Type B pancreatic cell (in vitro differentiated cells): ENCODE data around the gene PSMD14. TPM values are rescaled to one million over a fixed set of nuclear protein-coding genes. Genes with fewer than 3 reads are reported as not detected.

Source experiments
- DNase-seq: peaks from one replicate; pipeline ENCODE4 v3.0.0; 2021; ENCODE audit warnings: mixed read lengths; ENCODE audit not compliant: unreplicated experiment; ENCODE audit errors: extremely low spot score
- H3K27ac Mint-ChIP-seq: 2 replicates; pipeline ENCODE4 v1.8.0; 2021; ENCODE audit warnings: mild to moderate bottlenecking, mixed read lengths
- H3K27me3 Mint-ChIP-seq: 2 replicates; pipeline ENCODE4 v1.8.0; 2021; ENCODE audit warnings: mixed read lengths
- H3K36me3 Mint-ChIP-seq: 2 replicates; pipeline ENCODE4 v1.8.0; 2021; ENCODE audit warnings: mixed read lengths
- H3K4me1 Mint-ChIP-seq: one replicate; pipeline ENCODE4 v1.8.0; 2021; ENCODE audit warnings: mixed read lengths; ENCODE audit not compliant: unreplicated experiment
- H3K4me3 Mint-ChIP-seq: 2 replicates; pipeline ENCODE4 v1.8.0; 2021; ENCODE audit warnings: mild to moderate bottlenecking, mixed read lengths
- H3K9me3 Mint-ChIP-seq: 2 replicates; pipeline ENCODE4 v1.8.0; 2021; ENCODE audit warnings: mixed read lengths
- total RNA-seq: library from RNA; stranded (reverse); gene quantifications from 2 replicates; pipeline ENCODE4 v1.2.1, GENCODE V29; 2021; ENCODE audit warnings: low replicate concordance
- TF ChIP-seq, protein P1 (sequence below): fragments of 200-600 bp; sonication (generic); conservative IDR thresholded peaks from 2 replicates; pipeline ENCODE4 v1.5.0; 2021; ENCODE audit warnings: antibody characterized with exemption, mild to moderate bottlenecking

Gene PSMD14
- total RNA-seq, 1 donor from 2014 or later, result 52.5 TPM

- DNase-seq, result no peak
- no peaks in the 10 kb centered on the region for H3K27me3 Mint-ChIP-seq
- H3K36me3 Mint-ChIP-seq, result peaks cover 18% of the 10 kb centered on the region
- no peaks in the 10 kb centered on the region for H3K9me3 Mint-ChIP-seq
- no peak overlapping the region for H3K27ac Mint-ChIP-seq
- TF ChIP-seq, protein P1, sequence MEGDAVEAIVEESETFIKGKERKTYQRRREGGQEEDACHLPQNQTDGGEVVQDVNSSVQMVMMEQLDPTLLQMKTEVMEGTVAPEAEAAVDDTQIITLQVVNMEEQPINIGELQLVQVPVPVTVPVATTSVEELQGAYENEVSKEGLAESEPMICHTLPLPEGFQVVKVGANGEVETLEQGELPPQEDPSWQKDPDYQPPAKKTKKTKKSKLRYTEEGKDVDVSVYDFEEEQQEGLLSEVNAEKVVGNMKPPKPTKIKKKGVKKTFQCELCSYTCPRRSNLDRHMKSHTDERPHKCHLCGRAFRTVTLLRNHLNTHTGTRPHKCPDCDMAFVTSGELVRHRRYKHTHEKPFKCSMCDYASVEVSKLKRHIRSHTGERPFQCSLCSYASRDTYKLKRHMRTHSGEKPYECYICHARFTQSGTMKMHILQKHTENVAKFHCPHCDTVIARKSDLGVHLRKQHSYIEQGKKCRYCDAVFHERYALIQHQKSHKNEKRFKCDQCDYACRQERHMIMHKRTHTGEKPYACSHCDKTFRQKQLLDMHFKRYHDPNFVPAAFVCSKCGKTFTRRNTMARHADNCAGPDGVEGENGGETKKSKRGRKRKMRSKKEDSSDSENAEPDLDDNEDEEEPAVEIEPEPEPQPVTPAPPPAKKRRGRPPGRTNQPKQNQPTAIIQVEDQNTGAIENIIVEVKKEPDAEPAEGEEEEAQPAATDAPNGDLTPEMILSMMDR, result no peak
- H3K4me1 Mint-ChIP-seq, result no peaks in the 10 kb centered on the region
- H3K4me3 Mint-ChIP-seq, result no peak overlapping the region
These were observed 80.0 kb downstream of the PSMD14 start for GRCh38 chr2:161388146-161388779.

DNA sequence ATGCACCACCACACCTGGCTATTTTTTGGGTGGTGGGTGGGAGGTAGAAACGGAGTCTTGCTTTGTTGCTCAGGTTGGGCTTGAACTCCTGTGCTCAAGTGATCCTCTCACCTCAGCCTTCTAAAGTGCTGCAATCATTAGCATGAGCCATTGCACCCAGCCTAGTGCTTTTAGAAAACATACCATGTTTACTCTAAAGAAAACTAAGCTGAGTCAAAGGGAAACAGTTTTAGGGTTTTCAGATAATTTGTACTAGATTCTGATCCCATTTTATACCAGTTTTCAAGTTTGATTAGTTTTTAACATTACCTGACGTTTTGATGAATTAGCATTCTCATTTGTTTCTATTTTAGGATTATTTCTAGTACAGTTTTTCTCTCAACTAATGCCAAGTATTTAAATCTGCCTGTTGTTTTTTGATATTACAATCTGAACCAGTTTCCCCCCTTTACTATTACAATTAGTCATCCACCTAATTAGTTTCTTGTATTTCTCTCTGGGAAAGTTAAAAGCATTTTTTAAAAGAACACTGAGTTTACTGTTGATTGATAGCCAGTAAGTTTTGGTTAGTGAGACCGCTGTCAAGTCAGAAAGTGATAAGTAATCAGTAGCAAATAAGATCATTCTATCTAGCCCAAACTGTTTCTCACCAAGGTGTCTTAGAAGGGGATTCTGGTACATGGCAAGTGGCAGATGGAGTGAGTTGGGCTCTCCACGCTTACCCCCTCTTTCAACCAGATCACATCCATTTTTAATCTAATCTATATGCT is 83.7 kb downstream of the PSMD14 start:
- TF ChIP-seq, protein P1, result no peak
- no peak for DNase-seq
- no peaks in the 10 kb centered on the region for H3K27me3 Mint-ChIP-seq
- H3K4me3 Mint-ChIP-seq, result no peak overlapping the region
- peaks cover 33% of the 10 kb centered on the region for H3K36me3 Mint-ChIP-seq
- H3K27ac Mint-ChIP-seq, result no peak overlapping the region
- no peaks in the 10 kb centered on the region for H3K4me1 Mint-ChIP-seq
- H3K9me3 Mint-ChIP-seq, result no peaks in the 10 kb centered on the region

DNA sequence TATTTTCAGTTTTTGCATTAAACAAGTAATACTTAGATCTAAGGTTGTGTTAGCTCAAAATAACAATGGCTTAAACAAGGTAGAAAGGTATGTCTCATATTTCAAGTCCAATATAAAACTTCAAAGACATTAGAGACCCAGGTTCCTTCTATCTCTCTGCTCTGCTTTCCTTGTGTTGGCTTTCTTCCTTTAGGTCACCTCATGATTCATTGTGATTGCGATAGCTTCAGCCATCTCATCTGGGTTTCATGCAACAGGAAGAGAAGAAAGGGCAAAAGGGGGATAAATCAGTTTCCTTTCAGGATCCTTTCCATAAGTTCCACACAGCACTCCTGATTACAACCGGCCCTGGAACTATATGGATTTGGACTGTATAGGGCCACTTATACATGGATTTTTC is 91.9 kb downstream of the PSMD14 start:
- H3K4me3 Mint-ChIP-seq, result no peak overlapping the region
- no peak overlapping the region for H3K27ac Mint-ChIP-seq
- H3K36me3 Mint-ChIP-seq, result peaks cover 33% of the 10 kb centered on the region
- TF ChIP-seq, protein P1, result no peak
- DNase-seq, result no peak
- H3K9me3 Mint-ChIP-seq, result no peaks in the 10 kb centered on the region
- no peaks in the 10 kb centered on the region for H3K27me3 Mint-ChIP-seq
- H3K4me1 Mint-ChIP-seq, result no peaks in the 10 kb centered on the region

DNA sequence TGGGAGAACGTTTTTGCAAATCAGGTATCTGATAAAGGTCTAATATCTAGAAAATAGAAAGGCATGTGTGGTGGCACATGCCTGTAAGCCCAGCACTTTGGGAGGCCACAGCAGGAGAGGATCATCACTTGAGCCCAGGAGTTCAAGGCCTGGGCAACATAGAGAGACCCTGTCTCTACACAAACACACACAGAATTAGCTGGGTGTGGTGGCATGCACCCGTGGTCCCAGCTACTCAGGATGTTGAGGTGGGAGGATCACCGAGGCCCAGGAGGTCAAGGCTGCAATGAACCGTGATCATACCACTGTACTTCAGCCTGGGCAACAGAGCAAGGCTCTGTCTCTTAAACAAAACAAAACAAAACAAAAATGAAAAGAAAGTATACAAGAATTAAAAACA is 94.1 kb downstream of the PSMD14 start:
- H3K27me3 Mint-ChIP-seq, result no peaks in the 10 kb centered on the region
- H3K4me1 Mint-ChIP-seq, result no peaks in the 10 kb centered on the region
- peaks cover 20% of the 10 kb centered on the region for H3K36me3 Mint-ChIP-seq
- no peak overlapping the region for H3K27ac Mint-ChIP-seq
- DNase-seq, result no peak
- TF ChIP-seq, protein P1, result no peak
- H3K4me3 Mint-ChIP-seq, result no peak overlapping the region
- no peaks in the 10 kb centered on the region for H3K9me3 Mint-ChIP-seq

DNA sequence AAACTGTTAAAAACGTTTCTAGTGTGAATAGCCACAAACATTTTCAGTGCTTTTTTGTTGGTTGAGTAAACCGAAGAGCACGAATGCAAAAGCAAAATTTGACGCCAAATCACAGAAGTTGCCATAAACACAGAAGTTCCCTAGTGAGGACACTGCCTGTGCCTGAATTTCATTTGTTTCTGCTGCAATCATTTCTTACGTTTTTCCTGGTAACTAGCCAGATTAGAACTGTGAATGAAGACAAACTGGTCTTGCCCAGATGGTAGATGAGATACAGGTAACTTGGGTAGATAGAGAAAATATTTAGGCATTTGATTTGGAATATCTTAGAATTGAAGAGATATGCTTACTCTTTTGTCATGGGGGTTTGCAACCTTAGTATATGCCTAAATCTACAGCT is 98.1 kb downstream of the PSMD14 start:
- H3K9me3 Mint-ChIP-seq, result no peaks in the 10 kb centered on the region

More for the DNA sequence above, 98.1 kb downstream of the PSMD14 start:
- no peaks in the 10 kb centered on the region for H3K4me1 Mint-ChIP-seq
- TF ChIP-seq, protein P1, result no peak
- no peaks in the 10 kb centered on the region for H3K27me3 Mint-ChIP-seq
- peaks cover 11% of the 10 kb centered on the region for H3K36me3 Mint-ChIP-seq
- no peak overlapping the region for H3K4me3 Mint-ChIP-seq
- H3K27ac Mint-ChIP-seq, result no peak overlapping the region
- no peak for DNase-seq
